IPS-NIHi7 (cell line): ENCODE measurements around the gene CAPZB.

Experiments
- DNase-seq: peaks from one replicate; pipeline ENCODE4 v3.0.0; 2012; ENCODE audit warnings: mixed read lengths; ENCODE audit errors: extremely low spot score

The CAPZB gene

GRCh38 chr1:19347533-19348172 is 137.7 kb downstream of the CAPZB start:
- DNase-seq, result no peak

- DNase-seq, result no peak
Measured at GRCh38 chr1:19346026-19346425, 139.3 kb downstream of the CAPZB start.

- DNase-seq, result no peak
Measured at GRCh38 chr1:19345391-19345790, 139.9 kb downstream of the CAPZB start.

GRCh38 chr1:19344831-19345230 is 140.5 kb downstream of the CAPZB start:
- no peak for DNase-seq

- DNase-seq, result peak; percentile 79
Measured at GRCh38 chr1:19344372-19344810, 140.9 kb downstream of the CAPZB start.

GRCh38 chr1:19343617-19344350 is 141.6 kb downstream of the CAPZB start:
- no peak for DNase-seq

GRCh38 chr1:19342894-19343616 is 142.3 kb downstream of the CAPZB start:
- no peak for DNase-seq

- DNase-seq, result no peak
Measured at GRCh38 chr1:19342062-19342750, 143.1 kb downstream of the CAPZB start.

GRCh38 chr1:19341201-19342061 is 143.9 kb downstream of the CAPZB start:
- DNase-seq, result peak; percentile 92

GRCh38 chr1:19340387-19340937 is 144.9 kb downstream of the CAPZB start:
- no peak for DNase-seq

- no peak for DNase-seq
Measured at GRCh38 chr1:19339214-19339861, 146.0 kb downstream of the CAPZB start.

- DNase-seq, result peak; percentile 77
Measured at GRCh38 chr1:19338323-19338762, 147.0 kb downstream of the CAPZB start.

- no peak for DNase-seq
Measured at GRCh38 chr1:19337289-19337688, 148.1 kb downstream of the CAPZB start.

- no peak for DNase-seq
Measured at GRCh38 chr1:19336543-19336942, 148.8 kb downstream of the CAPZB start.

GRCh38 chr1:19333587-19334354 is 151.6 kb downstream of the CAPZB start:
- no peak for DNase-seq

GRCh38 chr1:19332832-19333231 is 152.5 kb downstream of the CAPZB start:
- no peak for DNase-seq

GRCh38 chr1:19331262-19331878 is 154.0 kb downstream of the CAPZB start:
- DNase-seq, result no peak

- no peak for DNase-seq
Measured at GRCh38 chr1:19330449-19331135, 154.7 kb downstream of the CAPZB start.
